NCI-H526 treated with DMSO at 0.1 percent for 48 hours (cell line): ENCODE data around the gene JAG2.
A peak's percentile ranks its signal among the peaks of the same experiment; 100 is the strongest.

ENCODE experiments used
- DNase-seq: peaks from one replicate; lab custom pipeline; 2025; lab: John Stamatoyannopoulos, UW

The JAG2 gene

DNA sequence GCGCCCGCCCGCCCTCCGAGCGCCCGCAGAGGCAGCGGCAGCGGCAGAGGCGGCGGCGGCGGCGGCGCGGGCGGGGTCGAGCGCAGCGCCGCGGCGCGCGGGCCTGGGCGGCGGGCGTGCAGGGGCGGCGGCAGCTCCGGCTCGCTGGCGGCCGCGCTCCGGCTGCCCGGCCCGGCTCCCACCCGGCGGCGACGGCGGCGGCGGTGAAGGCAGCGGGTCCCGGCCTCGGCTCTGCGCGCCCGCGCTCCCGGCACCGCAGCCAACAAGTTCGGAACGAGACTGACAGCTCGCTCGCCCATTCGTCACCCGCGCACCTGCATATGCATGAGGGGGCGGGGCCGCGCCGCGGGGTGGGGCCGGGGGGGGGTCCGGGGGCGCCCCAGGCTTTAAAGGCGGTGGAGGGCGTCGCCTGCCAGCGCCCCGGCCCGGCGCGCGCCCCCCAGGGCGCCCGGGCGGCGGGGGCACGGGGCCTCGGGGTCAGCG is at the start of gene JAG2:
JAG2 (minus strand) TSS at position 281 of the 483 bp plus-strand sequence. CDS start 356 bp downstream, outside the sequence.
- peak; percentile 15 for DNase-seq

DNA sequence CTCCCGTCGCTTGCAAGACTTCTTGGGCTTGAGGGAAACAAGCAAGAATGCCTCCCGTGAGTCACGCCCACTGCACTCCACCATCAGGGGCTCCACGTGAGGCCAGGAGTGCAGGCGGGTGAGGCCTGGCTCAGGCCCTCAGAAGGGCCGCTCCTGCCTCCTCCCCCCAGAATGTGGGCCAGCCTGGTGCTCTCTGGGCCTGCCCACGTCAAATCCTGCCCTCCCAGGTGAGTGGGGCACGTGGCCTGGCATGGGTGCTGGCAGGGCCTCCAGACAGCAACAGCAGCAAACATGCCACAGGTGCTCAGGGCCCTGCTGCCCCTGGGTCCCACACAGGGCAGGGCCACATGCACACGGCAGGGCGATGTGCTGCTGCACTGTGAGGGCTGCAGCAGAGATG is 49.2 kb upstream of the JAG2 start:
- no peak for DNase-seq

DNA sequence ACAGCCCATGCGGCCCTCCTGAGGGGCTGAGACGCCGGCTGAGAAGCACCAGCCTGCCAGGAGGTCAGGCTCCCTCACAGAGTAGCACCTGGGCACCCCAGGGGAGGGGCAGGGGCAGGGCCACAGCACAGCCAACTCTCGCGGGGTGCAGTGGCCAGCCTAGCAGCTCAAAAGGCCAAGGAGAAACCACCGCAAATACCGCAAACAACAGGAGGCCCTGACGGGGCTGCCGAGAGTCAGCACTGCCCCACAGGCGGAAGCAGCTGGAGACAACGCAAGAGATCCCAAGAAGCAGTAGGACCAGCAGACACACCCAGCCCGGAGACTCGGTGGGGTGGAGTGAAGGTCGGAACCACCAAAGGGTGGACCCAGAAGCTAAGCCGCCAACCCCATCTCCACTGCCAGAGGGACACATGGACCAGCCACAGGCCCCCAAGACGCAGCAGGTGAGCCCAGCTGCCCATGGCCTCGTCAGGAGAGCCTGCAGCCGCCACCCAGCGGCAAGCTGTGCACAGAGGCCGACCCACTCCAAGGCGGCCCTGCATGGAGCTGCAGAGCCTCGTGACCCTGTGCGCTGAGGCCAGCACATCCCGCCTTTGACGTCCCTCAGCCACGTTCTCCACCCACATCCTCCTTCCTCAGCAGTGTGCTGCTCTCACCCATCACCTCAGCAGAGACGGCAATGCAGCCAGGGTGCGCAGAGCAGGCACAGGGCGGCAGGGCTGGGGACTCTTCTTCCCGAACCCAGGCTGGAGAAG is 48.1 kb upstream of the JAG2 start:
- no peak for DNase-seq

DNA sequence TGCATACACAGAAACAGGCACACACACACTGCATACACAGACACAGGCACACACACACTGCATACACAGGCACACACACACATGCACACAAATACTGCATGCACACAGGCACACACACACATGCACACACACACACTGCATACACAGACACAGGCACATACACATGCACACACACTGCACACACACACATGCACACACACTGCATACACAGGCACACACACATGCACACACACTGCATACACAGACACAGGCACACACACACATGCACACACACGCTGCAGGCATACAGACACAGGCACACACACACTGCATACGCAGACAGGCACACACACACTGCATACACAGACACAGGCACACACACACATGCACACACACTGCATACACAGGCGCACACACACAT is 47.0 kb upstream of the JAG2 start:
- DNase-seq: no peak

DNA sequence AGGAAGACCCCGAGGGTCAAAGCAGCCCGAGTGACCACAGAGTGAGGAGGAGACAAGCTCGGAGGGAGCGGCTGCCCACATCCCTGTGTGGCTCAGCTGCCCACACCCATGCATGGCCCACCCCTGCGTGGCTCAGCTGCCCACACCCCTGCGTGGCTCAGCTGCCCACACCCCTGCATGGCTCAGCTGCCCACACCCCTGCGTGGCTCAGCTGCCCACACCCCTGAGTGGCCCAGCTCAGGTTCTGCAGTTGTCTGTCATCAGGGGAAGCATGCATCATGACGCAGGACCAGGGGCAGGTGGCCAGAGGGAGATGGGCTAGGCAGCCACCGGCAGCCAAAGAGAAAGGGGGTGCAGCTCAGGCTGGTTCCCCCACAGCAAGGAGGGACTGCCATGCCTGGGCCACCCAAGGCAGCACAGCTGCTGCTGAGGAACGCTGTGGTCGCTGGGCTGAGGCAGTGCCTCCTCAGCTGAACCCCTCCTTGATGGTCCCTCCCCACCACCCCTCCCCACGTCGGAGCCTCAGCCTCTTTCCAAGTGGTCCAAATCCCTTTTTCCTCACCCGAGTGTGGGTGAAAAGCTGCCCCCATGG is 45.8 kb upstream of the JAG2 start:
- no peak for DNase-seq

DNA sequence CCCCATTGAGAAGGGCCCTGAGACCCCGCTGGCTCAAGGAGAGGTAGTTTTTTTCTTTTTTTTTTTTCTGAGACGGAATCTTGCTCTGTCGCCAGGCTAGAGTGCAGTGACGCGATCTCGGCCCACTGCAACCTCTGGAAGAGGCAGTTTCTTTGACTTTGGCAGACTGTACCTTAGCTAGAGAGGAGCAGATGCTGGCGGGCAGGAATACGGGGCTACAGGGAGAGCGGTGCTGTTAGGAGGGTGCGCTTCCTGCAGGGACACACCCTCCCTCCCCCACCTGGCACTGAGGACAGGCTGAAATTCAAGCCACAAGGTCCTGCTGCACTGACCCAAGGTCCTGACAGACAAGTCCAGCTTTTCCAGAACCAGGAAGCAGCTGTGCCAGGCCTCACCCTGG is 44.8 kb upstream of the JAG2 start:
- no peak for DNase-seq

DNA sequence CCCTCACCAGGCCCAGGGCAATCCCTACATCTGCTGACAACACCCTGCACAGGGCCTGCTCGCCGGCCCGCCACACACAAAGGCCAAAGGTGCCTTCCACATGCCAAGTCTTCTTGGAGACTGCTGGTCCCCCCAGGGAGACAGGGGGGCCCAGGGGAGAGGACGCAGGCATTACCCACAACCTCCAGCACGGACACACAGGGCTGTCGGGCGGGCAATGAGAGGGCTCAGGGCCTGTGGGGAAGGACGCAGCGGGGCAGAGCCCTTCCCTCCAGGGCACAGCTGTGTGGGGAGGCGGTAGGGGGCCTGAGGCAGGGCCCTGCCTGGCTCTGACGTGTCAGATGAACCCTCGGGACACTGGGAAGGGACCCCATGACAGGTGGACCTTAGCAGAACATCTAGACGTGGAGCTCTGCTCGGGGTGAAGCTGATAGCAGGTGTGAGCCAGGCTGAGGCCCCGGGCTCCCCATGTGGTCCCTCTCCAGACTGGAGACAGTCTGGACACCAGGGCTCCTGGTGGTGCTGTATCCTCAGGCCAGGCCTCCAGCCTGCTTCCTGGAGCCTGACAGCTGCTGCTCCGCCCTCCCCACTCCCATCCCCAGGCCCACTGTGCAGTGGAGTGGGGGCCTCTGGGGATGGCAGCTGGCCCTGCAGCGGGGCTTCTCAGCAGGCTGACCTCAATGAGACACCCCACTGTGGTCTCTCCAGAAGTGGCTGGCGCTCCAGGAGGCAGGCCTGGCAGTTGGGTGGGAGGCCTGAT is 44.1 kb upstream of the JAG2 start:
- DNase-seq: no peak

DNA sequence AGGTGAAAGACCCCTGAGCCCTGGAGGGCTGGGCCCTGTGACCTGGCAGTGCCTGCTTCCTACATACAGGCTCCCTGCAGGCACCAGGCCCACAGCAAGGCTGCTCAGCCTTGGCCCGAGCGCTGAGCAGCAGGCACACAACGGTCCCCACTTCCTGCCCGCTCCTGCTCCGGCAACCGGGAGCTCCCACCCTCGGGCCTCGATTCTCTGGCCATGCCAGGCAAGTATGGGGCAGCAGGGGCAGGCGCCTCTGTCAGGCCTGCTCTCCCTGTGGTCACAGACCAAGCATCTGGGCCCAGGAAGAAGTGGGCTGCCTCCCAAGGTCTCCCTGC is 43.1 kb upstream of the JAG2 start:
- no peak for DNase-seq

DNA sequence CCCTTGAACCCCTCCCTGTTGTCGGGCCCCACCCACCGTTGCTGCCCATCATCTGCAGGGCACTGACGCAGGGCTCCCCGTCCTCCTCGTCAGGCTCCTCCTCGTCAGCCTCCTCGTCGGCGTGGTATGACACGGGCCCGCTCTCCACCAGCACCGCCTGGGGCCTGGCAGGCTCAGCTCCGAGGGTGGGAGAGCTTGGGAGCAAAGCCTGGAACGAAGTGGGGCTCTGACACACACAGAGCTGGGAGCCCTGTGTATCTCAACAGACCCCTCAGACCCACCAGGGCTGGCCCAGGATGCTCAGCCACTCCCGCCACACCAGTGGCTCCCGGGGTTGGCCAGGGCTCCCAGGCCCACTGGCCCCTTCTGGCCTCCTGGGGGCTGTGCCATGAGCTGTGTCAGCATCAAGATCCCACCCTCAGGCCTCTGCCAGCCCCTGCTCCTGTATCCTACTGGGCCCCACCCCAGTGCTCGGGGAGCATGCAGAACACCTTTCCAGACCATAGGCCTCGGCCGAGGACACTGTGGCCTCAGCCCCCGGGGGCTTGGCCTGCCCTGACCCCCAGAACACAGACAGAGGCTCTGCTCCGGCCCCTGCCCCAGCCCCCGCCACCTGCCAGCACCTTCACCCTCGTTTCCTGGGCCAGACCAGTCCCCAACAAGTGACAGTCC is 42.6 kb upstream of the JAG2 start:
- DNase-seq: no peak

DNA sequence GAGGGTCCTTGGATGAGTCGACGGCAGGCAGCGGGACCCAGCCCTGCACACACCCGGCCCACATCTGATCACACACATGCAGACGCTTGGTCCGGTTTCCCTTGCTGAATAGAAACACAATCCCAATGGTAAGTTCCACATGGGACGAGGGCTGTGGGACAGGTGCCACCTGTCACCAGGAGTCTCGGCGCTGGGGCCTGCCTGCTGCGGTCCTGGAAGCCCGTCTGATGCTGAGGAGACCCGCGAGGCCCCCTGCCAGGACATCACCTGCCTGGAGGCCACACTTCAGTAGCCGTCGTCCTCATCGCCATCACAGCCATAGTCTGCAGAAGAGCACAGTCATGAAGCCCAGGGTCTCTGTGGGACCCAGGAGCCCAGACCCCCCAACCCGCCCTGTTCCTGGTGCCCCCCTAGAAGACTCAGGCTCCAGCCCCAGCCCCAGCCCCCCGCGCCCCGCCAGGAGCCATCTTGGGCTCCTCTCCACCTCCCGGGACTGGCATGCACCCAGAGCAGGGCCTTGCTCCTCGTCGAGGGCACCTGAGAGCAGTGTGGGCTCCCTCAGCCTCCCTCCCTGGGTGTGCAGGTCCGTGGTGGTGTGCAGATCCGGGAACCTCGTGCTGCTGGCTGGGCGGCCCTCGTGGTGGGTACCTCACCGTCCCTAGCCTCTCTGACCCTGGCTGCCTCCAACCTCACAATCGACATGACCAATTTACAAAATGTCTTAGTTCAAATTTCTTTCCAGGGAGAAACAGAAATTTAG is 41.9 kb upstream of the JAG2 start:
- DNase-seq: no peak

DNA sequence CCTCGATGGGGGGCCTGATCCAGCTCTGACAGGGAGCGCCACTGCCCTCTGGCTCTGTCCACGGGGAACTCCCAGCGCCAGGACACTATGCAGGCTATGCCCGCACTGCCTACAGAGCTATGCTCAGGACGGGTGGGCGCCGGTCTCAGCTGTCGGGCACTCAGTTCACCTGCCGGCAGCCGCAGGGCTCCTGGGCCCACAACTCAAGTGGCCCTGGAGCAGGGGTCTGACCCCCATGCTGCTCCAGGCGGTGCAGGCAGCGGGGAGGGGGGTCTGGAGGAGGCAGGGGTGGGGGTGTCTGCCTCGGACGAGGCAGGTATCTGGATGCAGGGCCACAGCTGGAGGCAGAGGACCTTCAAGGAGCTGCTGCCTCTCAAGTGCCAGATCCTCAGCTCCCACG is 41.1 kb upstream of the JAG2 start:
- no peak for DNase-seq

DNA sequence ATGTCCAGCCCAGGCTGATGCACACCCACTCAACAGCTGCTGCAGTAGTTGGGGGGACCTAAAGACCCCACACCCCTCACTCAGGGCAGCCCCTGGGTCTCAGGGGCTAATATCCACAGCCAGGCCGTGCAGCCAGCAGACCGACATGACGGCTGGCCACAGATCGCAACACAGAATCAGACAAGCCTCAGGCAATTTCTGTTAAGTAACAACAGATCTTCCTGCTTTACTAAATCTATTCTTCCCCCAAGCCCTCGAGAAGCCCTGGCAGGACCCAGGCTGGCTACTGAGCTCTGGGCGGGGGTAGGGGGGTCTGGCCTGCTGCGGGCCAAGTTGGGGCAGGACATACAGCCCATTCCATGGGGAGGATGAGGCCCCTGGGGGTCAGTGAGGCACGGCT is 40.5 kb upstream of the JAG2 start:
- no peak for DNase-seq

DNA sequence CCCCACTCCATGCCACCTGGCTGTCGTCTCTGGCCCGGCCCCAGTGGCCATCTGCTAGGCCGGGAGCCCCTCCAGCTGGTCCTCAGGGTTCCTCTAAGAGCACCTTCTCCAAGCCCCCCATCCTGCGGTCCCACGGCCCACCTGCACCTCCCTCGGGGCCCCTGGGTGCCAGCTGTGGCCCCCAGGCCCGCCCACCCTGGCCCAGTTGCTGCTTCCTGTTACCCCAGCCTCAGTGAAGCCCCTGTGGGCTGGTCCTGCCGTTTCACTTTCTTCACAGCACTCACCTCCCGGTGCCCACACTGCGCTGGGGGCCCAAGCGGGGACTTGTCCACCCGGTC is 40.1 kb upstream of the JAG2 start:
- no peak for DNase-seq

DNA sequence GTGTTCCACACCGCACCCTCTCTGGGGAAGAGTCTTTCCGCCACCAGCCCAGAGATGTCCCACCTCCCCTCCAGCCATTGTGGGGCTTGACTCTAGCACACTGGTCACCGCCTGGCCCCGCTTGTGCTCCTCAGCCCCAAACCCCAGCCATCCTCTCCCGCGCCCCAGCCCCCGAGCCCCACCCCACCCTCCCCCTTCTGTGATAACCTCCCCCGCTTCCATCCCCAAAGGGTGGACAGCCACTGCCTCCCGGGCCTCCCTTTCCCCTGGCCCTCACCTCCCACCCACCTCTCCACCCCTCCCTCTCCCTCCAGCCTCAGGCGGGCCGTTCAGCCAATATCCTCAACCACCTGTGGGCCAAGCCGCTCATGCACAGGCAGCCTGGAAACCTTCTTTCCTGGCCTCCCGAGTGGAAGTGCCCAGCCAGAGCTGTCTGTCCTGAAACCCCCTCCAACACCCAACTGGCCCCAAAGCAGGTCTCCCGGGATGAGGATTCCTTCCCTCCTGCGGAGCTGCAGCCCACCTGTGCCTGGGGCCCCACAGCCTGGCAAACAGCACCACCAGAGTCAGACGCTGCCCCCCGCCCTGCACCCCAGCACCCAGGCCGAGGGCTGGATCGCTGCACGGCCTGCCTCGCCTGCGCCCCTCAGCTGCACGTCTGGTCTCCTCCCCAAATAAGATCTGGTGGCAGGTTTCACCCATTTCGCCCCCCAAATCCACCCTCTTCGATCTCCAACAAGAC is 39.6 kb upstream of the JAG2 start:
- no peak for DNase-seq

DNA sequence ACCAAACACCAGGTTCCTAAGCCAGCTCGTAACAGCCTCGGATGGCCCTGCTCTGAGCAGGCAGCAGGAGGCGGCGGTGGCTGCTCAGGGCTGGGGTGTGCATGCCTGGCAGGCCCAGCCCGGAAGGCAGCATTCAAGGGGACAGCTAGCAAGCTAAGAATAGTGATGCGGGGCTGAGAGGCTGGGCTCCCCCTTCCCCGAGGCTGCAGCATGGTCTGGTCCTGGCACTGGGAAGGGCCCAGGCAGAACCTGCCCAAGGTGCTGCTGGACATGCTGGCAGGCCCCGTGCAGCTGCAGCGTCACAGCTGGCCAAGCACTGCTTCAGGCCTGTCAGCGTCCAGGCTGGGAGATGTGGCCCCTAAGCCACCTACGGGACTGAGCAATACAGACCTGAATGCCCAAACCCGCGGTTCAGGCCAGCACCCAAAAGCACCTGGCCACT is 38.9 kb upstream of the JAG2 start:
- DNase-seq: no peak

DNA sequence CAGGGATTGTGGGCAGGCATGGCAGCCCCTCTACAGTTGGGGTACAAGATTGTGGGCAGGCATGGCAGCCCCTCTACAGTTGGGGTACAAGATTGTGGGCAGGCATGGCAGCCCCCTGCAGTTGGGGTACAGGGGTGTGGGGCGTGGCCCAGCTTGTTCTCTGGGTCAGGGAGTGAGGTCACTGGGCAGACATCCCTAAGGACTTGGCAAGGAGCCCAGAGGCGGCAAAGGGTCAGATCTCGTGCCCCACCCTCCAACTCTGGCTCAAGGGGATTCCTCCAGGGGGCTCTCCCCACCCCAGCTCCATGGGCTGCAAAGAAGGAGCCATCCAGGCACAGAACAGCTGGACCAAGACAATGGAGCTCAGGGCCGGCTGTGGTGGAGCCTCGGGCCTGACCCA is 38.3 kb upstream of the JAG2 start:
- DNase-seq: no peak

DNA sequence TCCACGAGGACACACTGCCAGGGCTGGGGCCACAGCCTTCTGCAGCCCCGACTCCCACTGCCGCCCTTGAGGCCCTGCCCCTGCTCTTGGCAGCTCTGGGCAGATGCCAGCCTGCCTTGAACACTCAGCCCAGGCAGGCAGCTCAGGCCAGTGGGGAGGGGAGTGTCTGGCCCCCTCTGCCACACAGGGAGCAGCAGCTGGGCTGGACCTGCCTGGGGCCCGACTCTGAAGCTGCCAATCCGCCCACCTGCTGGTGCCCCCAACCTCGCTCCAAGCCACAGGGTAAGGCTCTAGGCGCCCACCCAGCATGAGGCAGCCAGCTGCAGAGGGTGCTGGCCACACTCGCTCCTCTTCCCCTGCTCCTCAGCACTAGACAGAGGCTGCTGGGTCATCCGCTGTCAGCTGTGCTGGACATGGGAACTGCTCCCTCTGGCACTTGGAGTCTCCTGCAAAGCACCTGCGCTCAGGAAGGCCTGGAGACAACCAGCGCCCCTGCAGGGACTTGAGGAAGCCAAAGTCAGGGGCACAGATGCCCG is 37.2 kb upstream of the JAG2 start:
- DNase-seq: no peak

DNA sequence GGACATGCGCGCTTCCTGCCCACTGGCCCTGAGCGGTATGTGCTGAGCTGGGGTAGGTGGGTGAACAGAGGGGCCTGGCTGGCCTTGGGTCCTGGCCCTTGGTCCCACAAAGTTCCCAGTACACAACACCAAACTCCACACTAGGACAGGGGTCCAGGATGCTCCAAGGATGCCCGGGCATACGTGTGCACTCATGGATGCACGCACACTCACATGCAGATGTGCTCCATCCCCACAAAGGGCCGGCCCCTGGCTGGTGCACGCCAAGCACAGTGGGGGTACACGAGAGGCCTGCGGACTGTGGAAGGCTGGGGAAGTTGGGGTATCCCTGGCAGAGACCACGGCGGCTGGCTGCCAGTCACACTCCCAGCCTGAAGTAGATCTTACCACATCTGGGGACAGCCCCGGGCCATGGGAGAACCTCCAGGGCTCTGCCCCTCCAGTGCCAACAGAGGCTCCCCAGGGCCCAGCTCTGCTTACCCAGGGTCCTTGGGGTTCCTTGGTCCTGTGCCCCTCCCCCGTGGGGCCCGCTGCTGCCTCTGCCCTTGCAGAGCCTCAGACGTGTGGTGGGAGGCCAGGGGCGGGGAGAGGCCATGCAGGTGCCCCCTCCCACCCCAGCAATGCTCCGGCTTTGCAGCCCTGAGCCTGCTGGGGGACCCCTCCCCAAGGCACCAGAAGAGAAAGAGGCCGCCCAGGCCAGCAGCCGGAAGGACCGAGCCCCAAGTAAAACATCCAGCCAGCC is 36.5 kb upstream of the JAG2 start:
- no peak for DNase-seq

DNA sequence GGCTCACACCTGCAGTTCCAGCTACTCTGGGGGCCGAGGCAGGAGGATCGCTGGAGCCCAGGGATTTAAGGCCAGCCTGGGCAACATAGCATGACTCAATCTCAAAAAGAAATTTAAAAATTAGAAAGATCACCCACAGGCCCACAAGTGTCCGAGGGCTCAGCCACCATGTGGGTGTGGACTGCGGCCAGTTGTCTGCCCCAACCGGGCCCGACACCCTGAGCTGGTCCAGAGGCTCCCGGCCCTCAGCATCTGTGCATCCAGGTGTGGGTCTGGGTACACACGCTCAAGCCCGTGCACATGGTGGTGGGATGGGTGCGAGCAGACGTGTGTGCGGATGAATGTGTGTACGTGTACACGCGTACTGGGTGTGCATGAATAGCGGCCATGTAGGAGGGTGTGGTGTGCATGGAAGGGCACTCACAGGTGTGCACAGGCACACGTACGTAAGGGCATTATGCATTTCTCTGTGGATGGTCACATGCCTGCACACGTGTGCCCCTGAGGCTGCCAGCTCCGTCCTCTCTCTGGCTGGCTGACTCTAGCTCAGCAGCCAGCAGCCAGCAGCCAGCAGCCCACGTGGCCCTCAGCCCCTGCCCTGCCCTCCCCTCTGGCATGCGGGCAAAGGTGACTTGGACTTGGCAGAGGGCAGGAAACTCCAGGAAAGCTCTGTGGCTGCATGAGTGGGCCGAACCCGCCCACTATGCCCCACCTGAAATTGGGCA is 35.8 kb upstream of the JAG2 start:
- DNase-seq: peak; percentile 28

DNA sequence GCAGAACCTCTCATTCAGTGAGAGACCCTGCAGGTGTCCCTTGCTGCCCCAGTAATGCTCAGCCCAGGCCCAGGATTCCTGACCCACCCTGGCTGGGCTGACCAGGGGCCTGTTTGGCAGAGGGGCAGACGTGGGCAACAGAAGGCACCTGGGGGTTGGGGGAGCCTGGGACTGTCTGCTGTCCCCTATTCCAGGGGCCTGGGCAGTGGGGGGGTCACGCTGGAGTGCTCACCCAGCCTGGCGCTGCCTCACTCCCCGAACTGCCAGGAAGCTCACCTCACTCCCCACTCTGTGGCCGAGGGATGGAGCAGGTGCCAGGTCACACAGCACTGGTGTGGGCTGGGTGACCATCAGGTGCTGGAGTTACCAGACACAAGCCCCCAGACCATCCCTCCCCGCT is 35.1 kb upstream of the JAG2 start:
- DNase-seq: no peak
